Ectodermal cell (in vitro differentiated cells): ENCODE measurements around the gene ERO1B.

Experiments
- H3K27ac ChIP-seq: 2 replicates; pipeline ENCODE4 v1.7.0; 2013; ENCODE audit warnings: mild to moderate bottlenecking, low read depth, low read length; ENCODE audit not compliant: insufficient read depth, poor library complexity, severe bottlenecking
- H3K27me3 ChIP-seq: 2 replicates; pipeline ENCODE4 v1.7.0; 2013; ENCODE audit warnings: mild to moderate bottlenecking, low read length; ENCODE audit not compliant: insufficient read depth, control insufficient read depth, poor library complexity, severe bottlenecking
- H3K36me3 ChIP-seq: one replicate; pipeline ENCODE4 v1.7.0; 2013; ENCODE audit warnings: low read length; ENCODE audit not compliant: control insufficient read depth, insufficient read depth
- H3K4me1 ChIP-seq: one replicate; pipeline ENCODE4 v1.7.0; 2013; ENCODE audit warnings: low read length; ENCODE audit not compliant: control insufficient read depth, insufficient read depth
- H3K4me3 ChIP-seq: 2 replicates; pipeline ENCODE4 v1.7.0; 2013; ENCODE audit warnings: low read depth, low read length, control low read depth; ENCODE audit not compliant: insufficient read depth
- H3K9me3 ChIP-seq: 2 replicates; pipeline ENCODE4 v1.7.0; 2013; ENCODE audit warnings: mild to moderate bottlenecking, low read length, moderate library complexity; ENCODE audit not compliant: control insufficient read depth
- WGBS, 2 experiments: methylation state at CpG; one replicate each; pipeline ENCODE4 v1.1.7; 2013; ENCODE audit warnings: missing lambda C conversion rate in 2 of 2; 5-methylcytosine and 5-hydroxymethylcytosine counted together

The ERO1B gene

GRCh38 chr1:236175642-236176336, 106.0 kb downstream of the ERO1B start:
- Histone ChIP-seq H3K27ac (no peak overlapping the region), H3K36me3 (no peaks in the 10 kb centered on the region), H3K4me1 (peaks cover 16% of the 10 kb centered on the region), H3K4me3 (no peak overlapping the region), H3K9me3 (no peaks in the 10 kb centered on the region), H3K27me3 (no peaks in the 10 kb centered on the region)
- WGBS, 2 experiments = 93 to 96% methylated on average over 12 of the region's 12 CpGs

DNA sequence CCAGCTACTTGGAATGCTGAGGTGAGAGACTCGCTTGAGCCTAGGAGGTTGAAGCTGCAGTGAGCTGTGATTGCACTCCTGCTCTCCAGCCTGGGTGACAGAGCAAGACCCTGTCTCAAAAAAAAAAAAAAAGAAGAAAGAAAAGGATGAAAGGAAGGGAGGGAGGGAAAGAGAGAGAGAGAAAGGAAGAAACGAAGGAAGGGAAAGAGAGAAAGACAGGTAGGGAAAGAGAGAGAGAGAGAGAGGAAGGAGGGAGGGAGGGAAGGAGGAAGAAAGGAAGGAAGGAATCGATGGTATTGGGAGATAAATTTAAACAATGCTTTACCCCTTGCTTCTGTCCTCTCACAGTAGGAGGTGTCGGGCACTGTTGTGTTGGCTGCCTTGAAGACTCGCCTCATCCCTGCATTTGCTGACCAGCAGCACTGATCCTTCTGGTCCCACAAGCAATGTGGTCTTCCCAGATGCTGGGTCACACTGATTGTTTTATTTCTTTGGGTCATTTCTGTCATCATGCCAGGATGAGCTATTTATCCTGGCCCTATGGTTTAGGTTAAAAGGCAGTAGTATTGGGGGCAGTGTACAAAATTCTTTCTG, 108.5 kb downstream of the ERO1B start:
- Histone ChIP-seq H3K36me3 (no peaks in the 10 kb centered on the region), H3K9me3 (no peaks in the 10 kb centered on the region), H3K27me3 (no peaks in the 10 kb centered on the region), H3K4me3 (no peak overlapping the region), H3K4me1 (peaks cover 16% of the 10 kb centered on the region), H3K27ac (no peak overlapping the region)
- 40% methylated on average over 5 of the region's 5 CpGs for WGBS, 2 experiments

DNA sequence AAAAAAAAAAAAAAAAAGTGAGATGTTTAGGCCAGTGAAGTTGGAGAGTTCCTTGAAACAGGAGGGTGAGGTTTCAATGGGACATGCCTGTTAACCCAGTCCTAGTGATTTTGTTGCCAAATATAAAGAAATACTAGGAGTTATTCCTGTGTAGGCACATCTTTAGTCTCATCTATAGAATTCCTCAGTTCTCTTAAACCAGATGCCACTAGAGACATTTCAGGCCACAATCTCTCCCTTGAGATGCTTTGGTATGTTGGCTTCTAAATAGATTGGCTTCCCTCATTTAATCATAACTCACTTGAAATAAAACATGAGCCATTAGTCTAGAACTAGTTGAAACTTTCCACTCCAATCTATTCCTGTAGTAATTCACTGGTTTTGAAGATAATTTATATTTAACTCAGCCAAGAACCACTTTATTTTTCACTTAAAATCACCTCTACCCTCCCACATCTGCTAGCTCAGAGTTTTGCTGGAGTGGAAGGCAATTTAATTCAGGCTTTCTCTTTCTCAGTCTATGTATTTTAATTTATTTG, 109.6 kb downstream of the ERO1B start:
- H3K36me3 ChIP-seq = no peaks in the 10 kb centered on the region
- peaks cover 16% of the 10 kb centered on the region for H3K4me1 ChIP-seq
- no peak overlapping the region for H3K4me3 ChIP-seq
- H3K9me3 ChIP-seq = no peaks in the 10 kb centered on the region
- H3K27me3 ChIP-seq = no peaks in the 10 kb centered on the region
- no peak overlapping the region for H3K27ac ChIP-seq

DNA sequence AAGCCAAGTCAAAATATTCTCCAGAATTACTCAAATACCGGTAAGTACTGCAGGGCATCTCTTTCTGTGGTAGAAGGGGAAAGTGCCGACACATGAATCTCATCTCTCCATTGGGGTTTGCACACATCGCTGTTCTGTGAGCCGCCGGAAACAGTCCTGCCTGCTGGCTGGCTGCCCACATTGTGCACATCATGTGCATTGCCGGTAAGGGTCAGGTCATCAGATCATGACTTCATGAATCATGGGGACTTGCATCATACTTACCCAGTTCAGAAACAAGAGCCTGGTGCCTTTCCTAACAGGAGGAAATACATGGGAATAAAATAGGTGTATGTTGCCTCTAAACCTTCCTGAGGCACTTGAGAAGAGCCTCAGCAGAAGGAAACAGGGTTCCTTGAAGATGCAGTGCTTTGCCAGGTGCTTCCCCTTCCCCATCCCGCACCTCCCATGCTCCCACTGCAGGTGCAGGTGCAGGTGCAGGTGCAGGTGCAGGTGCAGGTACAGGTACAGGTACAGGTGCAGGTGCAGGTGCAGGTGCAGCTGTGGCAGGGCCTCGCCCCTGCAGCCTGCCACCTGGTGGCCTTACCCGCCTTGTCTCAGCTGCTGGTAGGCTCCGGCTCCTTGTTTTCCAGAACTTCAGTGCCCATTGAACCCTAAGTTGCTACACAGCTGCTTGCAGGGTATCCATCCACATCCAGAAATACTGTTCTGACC, 112.9 kb downstream of the ERO1B start:
- Histone ChIP-seq H3K27me3 (no peaks in the 10 kb centered on the region), H3K9me3 (no peaks in the 10 kb centered on the region), H3K36me3 (no peaks in the 10 kb centered on the region), H3K4me1 (peaks cover 8% of the 10 kb centered on the region), H3K27ac (no peak overlapping the region), H3K4me3 (no peak overlapping the region)
- 91 to 96% methylated on average over 10 of the region's 10 CpGs for WGBS, 2 experiments

DNA sequence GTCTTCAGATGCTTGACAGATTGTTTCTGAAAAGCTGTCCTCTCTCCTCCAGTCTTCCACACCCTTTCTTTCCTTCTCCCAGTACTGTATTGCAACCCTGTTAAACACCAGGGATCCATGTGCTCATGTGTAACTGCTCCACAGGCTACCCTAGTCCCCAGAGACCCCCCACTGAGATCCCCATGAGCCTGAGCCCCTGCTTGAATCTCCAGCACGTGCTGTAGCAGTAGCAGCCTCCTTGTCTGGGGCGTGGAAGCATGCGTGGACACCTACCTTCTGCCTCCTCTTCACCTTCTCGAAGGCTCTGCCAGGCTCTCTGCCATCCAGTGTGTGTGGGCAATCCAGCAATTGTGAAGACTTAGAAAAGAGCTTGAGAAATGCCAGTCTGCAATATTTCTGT, 114.2 kb downstream of the ERO1B start:
- Histone ChIP-seq H3K9me3 (no peaks in the 10 kb centered on the region), H3K27me3 (no peaks in the 10 kb centered on the region), H3K36me3 (no peaks in the 10 kb centered on the region), H3K27ac (no peak overlapping the region), H3K4me3 (no peak overlapping the region), H3K4me1 (no peaks in the 10 kb centered on the region)
- 84 to 88% methylated on average over 4 of the region's 4 CpGs for WGBS, 2 experiments

GRCh38 chr1:236167154-236167553, 114.6 kb downstream of the ERO1B start:
- Histone ChIP-seq H3K27ac (no peak overlapping the region), H3K27me3 (no peaks in the 10 kb centered on the region)
- 93% methylated on average over 6 to 7 of the region's 7 CpGs for WGBS, 2 experiments

DNA sequence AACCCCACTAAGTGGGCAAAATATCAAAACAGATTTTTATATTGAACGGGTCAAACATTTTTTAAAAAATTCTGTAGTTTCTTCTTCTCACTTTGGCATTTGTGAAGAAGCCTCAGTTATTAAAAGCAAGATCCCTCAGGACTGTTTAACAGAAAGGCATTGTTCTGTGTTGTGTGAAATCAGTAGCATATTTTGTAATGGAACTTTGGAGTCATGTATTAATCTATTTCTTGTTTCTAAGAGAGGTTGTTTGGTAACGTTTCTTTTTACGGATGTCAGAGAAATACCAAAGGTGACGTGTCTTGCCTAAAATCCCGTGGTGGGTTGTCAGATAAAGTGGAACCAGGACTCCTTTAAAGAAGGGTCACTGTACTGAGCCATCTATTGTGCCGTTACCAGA, 115.7 kb downstream of the ERO1B start:
- no peaks in the 10 kb centered on the region for H3K4me1 ChIP-seq
- 93 to 97% methylated on average over 4 to 5 of the region's 6 CpGs for WGBS, 2 experiments
- no peaks in the 10 kb centered on the region for H3K36me3 ChIP-seq
- no peaks in the 10 kb centered on the region for H3K9me3 ChIP-seq
- H3K27ac ChIP-seq = no peak overlapping the region
- no peak overlapping the region for H3K4me3 ChIP-seq
- no peaks in the 10 kb centered on the region for H3K27me3 ChIP-seq

More at GRCh38 chr1:236167154-236167553, 114.6 kb downstream of the ERO1B start:
- Histone ChIP-seq H3K36me3 (no peaks in the 10 kb centered on the region), H3K9me3 (no peaks in the 10 kb centered on the region), H3K4me1 (no peaks in the 10 kb centered on the region), H3K4me3 (no peak overlapping the region)
